HepG2 (cell line): ENCODE data around the gene MBNL3. TPM values are rescaled to one million over a fixed set of nuclear protein-coding genes. Genes with fewer than 3 reads are reported as not detected.

Source experiments
- ATAC-seq: fragments of 200-7000 bp; cut with Tn5 transposase; 3 replicates; pipeline ENCODE4 v1.9.1; 2020; ENCODE audit warnings: mild to moderate bottlenecking, moderate library complexity
- BruUV-seq: library from RNA; stranded (reverse); fragments of 400-500 nt; replicated peaks from 2 replicates; lab custom pipeline; 2021; lab: Mats Ljungman, UMichigan
- CTCF ChIA-PET: fragments of 300-600 bp; formaldehyde crosslinking; extraction: SDS; loops from one replicate; lab custom pipeline; 2021; ENCODE audit warnings: low total read pairs, inconsistent platforms, low intra/inter-chr PET ratio; lab: Yijun Ruan, JAX
- POLR2A ChIA-PET: fragments of 350-600 bp; sonication (Branson Sonifier 250); formaldehyde crosslinking; loops from one replicate; lab custom pipeline; 2020; ENCODE audit warnings: antibody characterized with exemption, inconsistent platforms; lab: Yijun Ruan, JAX
- DNase-seq: peaks from one replicate; pipeline ENCODE4 v3.0.0-alpha.2; 2015; ENCODE audit warnings: low spot score
- FAIRE-seq: peaks from 3 replicates; lab custom pipeline; 2011; peaks lifted over from hg19 to GRCh38; lab: Jason Lieb, UNC
- H2AFZ ChIP-seq: one replicate; pipeline ENCODE4 v1.6.1; 2011; ENCODE audit warnings: low read length, inconsistent platforms
- H3K27ac ChIP-seq: fragments of 300-600 bp; 3 replicates; pipeline ENCODE4 v1.8.0; 2011; ENCODE audit warnings: mixed run types, mild to moderate bottlenecking, mixed read lengths, low read length, inconsistent platforms; ENCODE audit not compliant: insufficient read depth; ENCODE audit errors: extremely low read length
- H3K27me3 ChIP-seq, 2 experiments: fragments of 200-600 bp in 1 of 2; 2 replicates in 1 of 2; 3 replicates in 1 of 2; pipeline versions ENCODE4 v1.6.0 to v1.8.0; 2011; ENCODE audit warnings: low read length in 2 of 2, mild to moderate bottlenecking in 2 of 2, moderate library complexity in 2 of 2, inconsistent platforms in 1 of 2; ENCODE audit not compliant: insufficient read depth in 2 of 2, control insufficient read depth in 1 of 2
- H3K36me3 ChIP-seq, 2 experiments: fragments of 200-600 bp in 1 of 2; replicated peaks in 1 of 2; 2 replicates in 1 of 2; 3 replicates in 1 of 2; pipeline versions ENCODE4 v1.5.1 to v1.8.0; 2011; ENCODE audit warnings: low read length in 2 of 2, inconsistent platforms in 1 of 2; ENCODE audit not compliant: insufficient read depth in 2 of 2, control insufficient read depth in 1 of 2
- H3K4me1 ChIP-seq: 2 replicates; pipeline ENCODE4 v1.5.1; 2012; ENCODE audit warnings: low read length, inconsistent platforms; ENCODE audit not compliant: insufficient read depth
- H3K4me2 ChIP-seq: 2 replicates; pipeline ENCODE4 v1.6.0; 2011; ENCODE audit warnings: low read depth, low read length, inconsistent platforms
- H3K4me3 ChIP-seq, 3 experiments: fragments of 200-600 bp in 1 of 3; sonication (generic), shearing (Covaris generic) in 1 of 3; replicated peaks in 1 of 3; 2 replicates each; pipeline ENCODE4 v1.5.1; 2011 to 2016; ENCODE audit warnings: low read length in 3 of 3, inconsistent platforms in 2 of 3, low read depth in 2 of 3, mild to moderate bottlenecking in 2 of 3, control low read depth in 1 of 3, mixed read lengths in 1 of 3; ENCODE audit not compliant: insufficient read depth in 1 of 3
- H3K79me2 ChIP-seq: one replicate; pipeline ENCODE4 v1.6.1; 2011; ENCODE audit warnings: low read length, inconsistent platforms; ENCODE audit not compliant: insufficient read depth
- H3K9ac ChIP-seq: 2 replicates; pipeline ENCODE4 v1.6.0; 2011; ENCODE audit warnings: mild to moderate bottlenecking, low read depth, low read length, inconsistent platforms; ENCODE audit not compliant: insufficient read depth
- H3K9me3 ChIP-seq: 2 replicates; pipeline ENCODE4 v1.5.1; 2012; ENCODE audit warnings: mild to moderate bottlenecking, low read length
- H4K20me1 ChIP-seq: 2 replicates; pipeline ENCODE4 v1.6.0; 2011; ENCODE audit warnings: inconsistent platforms, mild to moderate bottlenecking, low read length, moderate library complexity; ENCODE audit not compliant: insufficient read depth
- MAF1 ChIP-seq: sonication (generic); formaldehyde crosslinking; IDR thresholded peaks from 2 replicates; pipeline ENCODE4 v1.5.0; 2020; ENCODE audit warnings: missing genetic modification reagents, borderline replicate concordance
- RBFOX2 ChIP-seq: fragments of 200-400 bp; formaldehyde crosslinking; IDR thresholded peaks from 2 replicates; pipeline ENCODE4 v1.6.1; 2017; ENCODE audit warnings: low read depth, mild to moderate bottlenecking, low read length
- RBM22 ChIP-seq: fragments of 200-400 bp; formaldehyde crosslinking; optimal IDR thresholded peaks from 2 replicates; pipeline ENCODE3; 2017; ENCODE audit warnings: mild to moderate bottlenecking, low read length, moderate library complexity
- ZNF24 ChIP-seq: fragments of 450-650 bp; IDR thresholded peaks from 2 replicates; pipeline ENCODE4 v1.6.1; 2017; ENCODE audit warnings: antibody characterized with exemption, mild to moderate bottlenecking
- ZNF263 ChIP-seq: sonication (generic); formaldehyde crosslinking; IDR thresholded peaks from 2 replicates; pipeline ENCODE4 v1.4.0; 2020; ENCODE audit warnings: missing genetic modification reagents
- ZNF605 ChIP-seq: sonication (generic); formaldehyde crosslinking; IDR thresholded peaks from 2 replicates; pipeline ENCODE4 v1.8.0; 2022; ENCODE audit warnings: mild to moderate bottlenecking, missing genetic modification reagents
- ZNF7 ChIP-seq: IDR thresholded peaks from 2 replicates; pipeline ENCODE4 v1.6.1; 2016; ENCODE audit warnings: missing biosample characterization, missing genetic modification reagents
- WGBS: methylation state at CpG from one replicate; pipeline ENCODE4 v1.1.6; 2017; ENCODE audit warnings: low lambda C conversion rate; 5-methylcytosine and 5-hydroxymethylcytosine counted together
- in situ Hi-C: cut with HindIII; loops from 2 replicates; pipeline ENCODE4 v1.10.0; 2017; ENCODE audit warnings: low pct_unique_long_range_greater_than_20kb; ENCODE audit not compliant: extremely low pct_ligation_motif_present
- intact Hi-C: fragments of 100-400 bp; cut with micrococcal nuclease; formaldehyde crosslinking; loops from one replicate; pipeline ENCODE4 v1.10.0; 2022; ENCODE audit not compliant: unreplicated experiment
- polyA plus RNA-seq, 8 experiments: library from polyadenylated mRNA; depleted of rRNA in 3 of 8; stranded (reverse) in 7 of 8; unstranded in 1 of 8; fragments of >200 nt; fragmentation: Illumina TruSeq in 4 of 8; extraction: Trizol in 4 of 8; gene quantifications; 2 replicates each; pipeline versions ENCODE4 v1.2.1 to v1.2.3, GENCODE V29; 2011 to 2016; ENCODE audit warnings: low read depth in 4 of 8, missing spikeins in 1 of 8, mixed read lengths in 1 of 8; ENCODE audit not compliant: insufficient read depth in 1 of 8
- total RNA-seq, 5 experiments: library from RNA; depleted of rRNA; stranded (reverse); fragments of >200 nt; fragmentation: Illumina TruSeq; extraction: Trizol; gene quantifications; 2 replicates each; pipeline ENCODE4 v1.2.3, GENCODE V29; 2016; ENCODE audit warnings: low read depth in 1 of 5
- TF ChIP-seq, protein P1 (sequence below): sonication (generic); formaldehyde crosslinking; IDR thresholded peaks from 2 replicates; pipeline ENCODE4 v1.4.0; 2020; ENCODE audit warnings: missing genetic modification reagents, borderline replicate concordance

Gene MBNL3
- total and polyA plus RNA-seq, 2 of the 13 experiments (the other 11 are each of a cell fraction or from before 2014, with no cell fraction given) = 155 to 257 TPM

DNA sequence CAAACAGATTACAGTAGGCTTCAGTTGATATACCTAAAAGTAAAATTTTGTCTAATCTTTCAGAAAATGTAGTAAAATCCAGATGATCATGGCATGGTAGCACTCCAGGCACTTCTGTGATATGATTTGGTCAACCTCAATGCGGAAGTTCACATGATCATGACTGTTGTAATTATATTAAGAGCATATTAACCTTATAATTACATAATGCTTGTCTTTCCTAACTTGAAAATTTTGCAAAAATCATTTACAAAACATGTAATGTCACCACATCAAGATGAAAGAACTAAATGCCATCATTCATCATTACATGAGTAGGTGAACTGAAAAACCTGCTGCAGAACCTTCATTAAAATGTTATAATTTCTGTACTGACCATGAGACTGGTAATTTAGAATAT, 88.1 kb downstream of the MBNL3 start:
- CTCF ChIA-PET = no interaction called here
- H3K4me3 ChIP-seq = no peak overlapping the region
- BruUV-seq = no TSS peak
- H3K9me3 ChIP-seq = no peaks in the 10 kb centered on the region
- H3K9ac ChIP-seq = no peak overlapping the region
- in situ Hi-C loops (loop anchor here (10.0 kb wide), 1 partner anchor 204 kb away; no protein-coding TSS in a partner anchor), intact Hi-C loops (no loop called here)
- peaks cover 14% of the 10 kb centered on the region; the same call in 1 of the 2 replicates for H4K20me1 ChIP-seq
- H3K27ac ChIP-seq = no peak overlapping the region
- no peaks in the 10 kb centered on the region for H3K27me3 ChIP-seq
- H3K36me3 ChIP-seq = peaks cover 2 to 22% of the 10 kb centered on the region in 2 experiments; a peak in 2 of 5 replicates
- 100% methylated on average over 1 of the region's 1 CpG for WGBS
- H2AFZ ChIP-seq = no peak overlapping the region
- DNase-seq (no peak), ATAC-seq (no peak), FAIRE-seq (peak; percentile 34)
- no peak overlapping the region for H3K4me2 ChIP-seq
- peaks cover 54% of the 10 kb centered on the region for H3K4me1 ChIP-seq
- TF ChIP-seq ZNF24 (no peak), ZNF263 (CRISPR knock-in tag) (no peak), ZNF605 (no peak), RBFOX2 (peak; percentile 43; the same call in 1 of the 2 replicates), MAF1 (no peak)
- TF ChIP-seq, protein P1, sequence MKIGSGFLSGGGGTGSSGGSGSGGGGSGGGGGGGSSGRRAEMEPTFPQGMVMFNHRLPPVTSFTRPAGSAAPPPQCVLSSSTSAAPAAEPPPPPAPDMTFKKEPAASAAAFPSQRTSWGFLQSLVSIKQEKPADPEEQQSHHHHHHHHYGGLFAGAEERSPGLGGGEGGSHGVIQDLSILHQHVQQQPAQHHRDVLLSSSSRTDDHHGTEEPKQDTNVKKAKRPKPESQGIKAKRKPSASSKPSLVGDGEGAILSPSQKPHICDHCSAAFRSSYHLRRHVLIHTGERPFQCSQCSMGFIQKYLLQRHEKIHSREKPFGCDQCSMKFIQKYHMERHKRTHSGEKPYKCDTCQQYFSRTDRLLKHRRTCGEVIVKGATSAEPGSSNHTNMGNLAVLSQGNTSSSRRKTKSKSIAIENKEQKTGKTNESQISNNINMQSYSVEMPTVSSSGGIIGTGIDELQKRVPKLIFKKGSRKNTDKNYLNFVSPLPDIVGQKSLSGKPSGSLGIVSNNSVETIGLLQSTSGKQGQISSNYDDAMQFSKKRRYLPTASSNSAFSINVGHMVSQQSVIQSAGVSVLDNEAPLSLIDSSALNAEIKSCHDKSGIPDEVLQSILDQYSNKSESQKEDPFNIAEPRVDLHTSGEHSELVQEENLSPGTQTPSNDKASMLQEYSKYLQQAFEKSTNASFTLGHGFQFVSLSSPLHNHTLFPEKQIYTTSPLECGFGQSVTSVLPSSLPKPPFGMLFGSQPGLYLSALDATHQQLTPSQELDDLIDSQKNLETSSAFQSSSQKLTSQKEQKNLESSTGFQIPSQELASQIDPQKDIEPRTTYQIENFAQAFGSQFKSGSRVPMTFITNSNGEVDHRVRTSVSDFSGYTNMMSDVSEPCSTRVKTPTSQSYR (CRISPR knock-in tag) = no peak
- POLR2A ChIA-PET = no interaction called here
- H3K79me2 ChIP-seq = peaks cover 20% of the 10 kb centered on the region

GRCh38 chrX:132395645-132396044, 93.2 kb downstream of the MBNL3 start:
- FAIRE-seq = no peak
- POLR2A ChIA-PET = no interaction called here
- 100% methylated on average over 2 of the region's 2 CpGs for WGBS

More at GRCh38 chrX:132395645-132396044, 93.2 kb downstream of the MBNL3 start:
- Histone ChIP-seq H3K4me2 (no peak overlapping the region), H2AFZ (no peak overlapping the region), H3K9ac (no peak overlapping the region), H3K4me1 (peaks cover 63% of the 10 kb centered on the region), H3K9me3 (no peaks in the 10 kb centered on the region), H3K36me3 (peaks cover 0 to 27% of the 10 kb centered on the region in 2 experiments; a peak in 3 of 5 replicates), H3K79me2 (peaks cover 12% of the 10 kb centered on the region), H3K27ac (no peak overlapping the region), H4K20me1 (peaks cover 12% of the 10 kb centered on the region; the same call in 1 of the 2 replicates), H3K27me3 (no peaks in the 10 kb centered on the region), H3K4me3 (no peak overlapping the region)
- TF ChIP-seq ZNF7 (CRISPR knock-in tag) (no peak), RBM22 (peak; percentile 79)
- ATAC-seq = no peak
- in situ Hi-C loops = no loop called here
- intact Hi-C loops = no loop called here
- BruUV-seq = no TSS peak
- DNase-seq = no peak
- CTCF ChIA-PET = no interaction called here
